GM21825 (cell line): ENCODE measurements around the gene SLC47A2.
"Not testable (repeated sequence)": the region's sequence is repeated elsewhere in the genome, so short reads cannot be mapped to it uniquely, and the experiment has no call there.

Experiments
- ATAC-seq: cut with Tn5 transposase; IDR thresholded peaks from one replicate; pipeline ENCODE4 v1.9.1; 2021; ENCODE audit warnings: mild to moderate bottlenecking, moderate library complexity; ENCODE audit not compliant: unreplicated experiment

SLC47A2 gene, protein sequence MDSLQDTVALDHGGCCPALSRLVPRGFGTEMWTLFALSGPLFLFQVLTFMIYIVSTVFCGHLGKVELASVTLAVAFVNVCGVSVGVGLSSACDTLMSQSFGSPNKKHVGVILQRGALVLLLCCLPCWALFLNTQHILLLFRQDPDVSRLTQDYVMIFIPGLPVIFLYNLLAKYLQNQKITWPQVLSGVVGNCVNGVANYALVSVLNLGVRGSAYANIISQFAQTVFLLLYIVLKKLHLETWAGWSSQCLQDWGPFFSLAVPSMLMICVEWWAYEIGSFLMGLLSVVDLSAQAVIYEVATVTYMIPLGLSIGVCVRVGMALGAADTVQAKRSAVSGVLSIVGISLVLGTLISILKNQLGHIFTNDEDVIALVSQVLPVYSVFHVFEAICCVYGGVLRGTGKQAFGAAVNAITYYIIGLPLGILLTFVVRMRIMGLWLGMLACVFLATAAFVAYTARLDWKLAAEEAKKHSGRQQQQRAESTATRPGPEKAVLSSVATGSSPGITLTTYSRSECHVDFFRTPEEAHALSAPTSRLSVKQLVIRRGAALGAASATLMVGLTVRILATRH

DNA sequence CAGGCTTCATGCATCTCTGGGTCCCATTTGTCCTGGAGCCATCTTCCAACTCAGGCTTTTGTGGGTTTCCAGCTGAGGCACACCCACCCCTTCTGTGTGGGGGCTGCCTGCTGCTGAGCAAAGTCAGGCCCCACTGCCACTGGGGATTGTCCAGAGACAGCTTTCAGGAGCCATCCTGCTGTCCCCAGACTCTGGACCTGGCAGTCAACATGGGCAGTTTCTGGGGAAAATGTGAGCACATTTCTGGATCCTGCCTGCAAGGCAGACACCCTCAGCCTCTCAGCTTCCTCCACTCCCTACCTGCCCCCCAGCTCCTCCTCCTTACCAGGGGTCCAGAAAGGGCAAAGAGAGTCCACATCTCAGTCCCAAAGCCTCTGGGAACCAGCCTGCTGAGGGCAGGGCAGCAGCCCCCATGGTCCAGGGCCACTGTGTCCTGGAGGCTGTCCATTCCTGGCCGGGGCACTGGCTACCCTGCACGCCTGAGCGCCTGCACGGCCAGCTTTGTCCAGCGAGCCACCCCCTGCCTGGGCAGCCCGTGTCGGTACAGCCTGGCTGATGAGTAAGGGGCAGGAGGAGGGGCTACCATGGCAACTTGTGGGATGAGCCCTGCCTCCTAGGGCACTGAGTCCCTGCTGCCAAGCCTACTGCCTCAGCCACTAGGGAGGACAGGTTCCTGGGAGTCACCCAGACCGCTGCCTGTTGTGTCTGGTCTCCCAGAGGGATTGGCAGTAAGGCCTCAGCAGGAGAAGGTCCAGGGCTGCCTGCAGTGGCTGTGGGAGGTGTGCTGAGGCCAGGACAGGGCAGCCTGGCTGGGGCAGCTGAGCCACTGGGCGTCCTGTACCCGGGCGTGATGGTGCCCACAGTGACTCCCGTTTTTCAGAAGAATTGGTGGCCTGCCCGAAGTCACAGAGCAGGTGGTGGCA is at the start of gene SLC47A2:
SLC47A2 (minus strand) TSS at position 477 of the 923 bp plus-strand sequence; CDS start at position 448, 29 bp downstream.
- ATAC-seq: no peak

DNA sequence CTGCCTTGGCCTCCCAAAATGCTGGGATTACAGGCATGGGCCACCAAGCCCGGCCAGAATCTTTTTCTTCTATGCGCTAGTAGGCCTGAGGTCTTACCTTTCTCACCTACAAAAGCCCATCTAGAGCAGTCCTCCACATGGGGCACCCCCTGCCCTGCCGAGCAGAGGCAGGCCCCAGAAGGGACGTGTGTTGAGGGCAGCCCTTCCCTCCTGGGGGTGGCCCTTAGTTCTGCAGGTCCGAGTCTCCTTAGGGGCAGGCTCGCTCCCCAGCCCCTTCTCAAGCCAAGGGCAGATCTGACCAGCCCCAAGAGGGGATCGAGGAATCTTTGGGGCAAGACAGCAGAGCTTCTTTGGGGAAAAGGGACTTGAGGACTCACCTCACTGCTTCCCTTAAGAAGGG is 49.6 kb upstream of the SLC47A2 start:
- ATAC-seq: no peak

DNA sequence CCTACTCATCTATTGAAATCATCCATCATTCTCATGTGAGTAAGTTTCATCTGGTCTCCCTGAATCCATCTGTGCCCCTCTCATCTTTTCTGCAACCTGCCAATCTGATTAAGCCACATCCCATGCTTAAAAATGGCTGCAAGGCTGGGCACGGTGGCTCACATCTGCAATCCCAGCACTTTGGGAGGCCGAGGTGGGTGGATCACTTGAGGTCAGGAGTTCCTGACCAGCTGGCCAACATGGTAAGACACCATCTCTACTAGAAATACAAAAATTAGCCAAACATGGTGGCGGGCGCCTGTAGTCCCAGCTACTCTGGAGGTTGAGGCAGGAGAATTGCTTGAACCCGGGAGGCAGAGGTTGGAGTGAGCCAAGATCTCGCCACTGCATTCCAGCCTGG is 47.6 kb upstream of the SLC47A2 start:
- not testable (repeated sequence) for ATAC-seq

DNA sequence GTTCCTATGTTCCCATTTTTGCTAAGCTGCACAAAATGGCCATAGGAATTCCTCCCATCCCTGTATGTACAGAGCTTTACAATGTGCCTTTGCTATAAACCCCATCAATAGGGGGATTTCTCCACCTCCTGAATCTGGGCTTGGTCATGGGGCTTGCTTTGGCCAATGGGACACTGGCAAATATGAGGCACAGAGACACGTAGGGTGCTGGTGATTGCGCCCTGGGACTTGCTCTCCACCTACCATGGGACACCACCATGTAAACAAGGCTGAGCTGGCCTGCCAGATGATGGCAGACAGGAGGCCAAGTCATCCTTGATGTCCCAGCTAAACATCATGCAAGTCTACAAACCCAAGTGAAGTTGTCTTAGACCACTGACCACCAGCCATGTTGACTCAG is 47.0 kb upstream of the SLC47A2 start:
- no peak for ATAC-seq

DNA sequence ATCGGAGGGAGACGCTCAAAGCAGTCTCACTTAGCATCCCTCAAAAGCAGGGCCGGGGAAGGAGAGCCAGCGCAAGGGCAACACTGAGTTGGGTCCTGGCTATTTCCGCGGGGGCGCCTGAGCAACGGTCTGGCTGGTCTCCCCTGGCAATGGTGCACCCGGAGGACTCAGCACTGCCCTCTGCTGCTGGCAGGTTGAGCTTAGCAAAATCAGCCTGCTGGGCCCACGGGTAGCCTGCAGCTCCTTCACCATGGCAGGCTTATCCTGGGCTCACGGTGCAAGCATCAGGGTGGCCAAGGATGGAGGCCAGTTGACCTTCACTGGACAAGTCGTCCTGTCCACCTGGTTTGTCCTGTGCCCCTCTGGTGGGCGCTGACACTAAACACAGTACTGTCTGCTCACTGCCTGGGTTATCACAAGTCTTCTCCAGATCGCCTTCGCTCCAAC is 46.2 kb upstream of the SLC47A2 start:
- ATAC-seq: no peak

DNA sequence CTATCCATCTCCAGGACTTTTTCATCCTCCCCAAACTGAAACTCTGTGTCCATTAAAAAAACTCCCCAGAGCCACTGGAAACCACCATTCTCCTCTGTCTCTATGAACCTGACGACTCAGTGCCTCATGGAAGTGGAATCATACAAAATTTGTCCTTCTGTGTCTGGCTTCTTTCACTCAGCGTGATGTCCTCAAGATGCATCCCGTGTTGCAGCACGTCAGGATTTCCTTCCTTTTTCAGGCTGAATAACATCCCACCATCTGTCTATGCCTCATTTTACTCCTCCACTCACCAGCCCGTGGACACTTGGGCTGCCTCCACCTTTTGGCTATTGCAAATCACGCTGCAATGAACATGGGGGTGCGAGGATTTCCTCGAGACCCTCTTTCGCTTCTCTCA is 44.4 kb upstream of the SLC47A2 start:
- no peak for ATAC-seq

GRCh38 chr17:19759568-19760549 is 43.5 kb upstream of the SLC47A2 start:
- ATAC-seq: no peak

GRCh38 chr17:19757536-19758180 is 41.3 kb upstream of the SLC47A2 start:
- no peak for ATAC-seq

- no peak for ATAC-seq
These were observed 40.2 kb upstream of the SLC47A2 start for GRCh38 chr17:19756546-19756945.

DNA sequence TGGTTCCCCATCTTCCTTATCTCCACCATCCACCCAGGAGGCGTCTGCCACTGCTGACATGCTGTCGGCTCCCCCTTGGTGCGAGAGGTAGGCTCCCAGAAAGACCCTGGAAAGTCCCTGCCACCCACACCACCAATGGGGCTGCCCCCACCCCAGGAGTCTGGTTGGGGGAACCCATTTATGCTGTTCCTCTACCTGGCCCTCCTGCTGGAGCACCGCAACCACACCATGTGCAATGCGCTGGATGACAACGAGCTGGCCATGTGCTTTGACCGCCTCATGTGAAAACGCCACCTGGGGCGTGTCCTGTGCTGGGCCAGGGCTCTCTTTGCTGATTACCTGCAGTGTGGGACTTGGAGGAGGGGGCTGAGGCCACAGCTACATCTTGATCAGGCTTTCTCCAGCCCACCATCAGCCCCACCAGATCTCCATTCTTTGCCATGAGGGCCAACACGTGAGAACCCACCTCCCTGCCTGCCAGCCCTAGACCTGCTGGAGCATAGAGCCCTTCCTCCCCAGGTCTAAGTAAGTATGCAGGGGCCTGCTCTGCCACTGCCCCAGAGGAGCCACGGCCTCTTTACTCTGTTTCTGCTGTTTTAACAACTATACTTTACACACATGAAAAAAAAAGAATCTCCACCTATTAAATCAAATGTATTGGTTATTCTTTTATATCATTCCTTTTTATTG is 39.6 kb upstream of the SLC47A2 start:
- no peak for ATAC-seq

- ATAC-seq: no peak
These were observed 39.0 kb upstream of the SLC47A2 start for GRCh38 chr17:19755392-19755791.

GRCh38 chr17:19753661-19754463 is 37.5 kb upstream of the SLC47A2 start:
- no peak for ATAC-seq

- no peak for ATAC-seq
These were observed 36.7 kb upstream of the SLC47A2 start for GRCh38 chr17:19753051-19753509.

- no peak for ATAC-seq
These were observed 36.0 kb upstream of the SLC47A2 start for GRCh38 chr17:19752216-19753050.

DNA sequence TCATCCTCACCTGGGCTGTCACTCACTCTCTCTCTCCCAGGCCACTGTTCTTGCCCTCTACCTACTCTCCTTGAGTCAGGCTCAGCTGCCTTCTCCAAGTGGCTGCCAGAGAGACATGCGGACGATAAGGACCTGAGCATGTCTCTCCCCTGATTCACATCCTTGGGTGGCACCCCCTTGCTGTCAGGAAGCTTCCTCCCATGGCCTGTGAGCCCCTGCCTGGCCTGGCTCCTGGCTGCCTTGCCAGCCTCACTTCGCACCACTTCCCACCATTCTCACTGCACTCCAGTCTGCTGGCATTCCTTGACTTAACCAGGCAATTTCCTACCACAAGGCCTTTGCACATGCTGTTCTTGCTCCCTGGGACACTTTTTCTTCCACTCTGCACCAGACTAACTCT is 34.5 kb upstream of the SLC47A2 start:
- no peak for ATAC-seq

DNA sequence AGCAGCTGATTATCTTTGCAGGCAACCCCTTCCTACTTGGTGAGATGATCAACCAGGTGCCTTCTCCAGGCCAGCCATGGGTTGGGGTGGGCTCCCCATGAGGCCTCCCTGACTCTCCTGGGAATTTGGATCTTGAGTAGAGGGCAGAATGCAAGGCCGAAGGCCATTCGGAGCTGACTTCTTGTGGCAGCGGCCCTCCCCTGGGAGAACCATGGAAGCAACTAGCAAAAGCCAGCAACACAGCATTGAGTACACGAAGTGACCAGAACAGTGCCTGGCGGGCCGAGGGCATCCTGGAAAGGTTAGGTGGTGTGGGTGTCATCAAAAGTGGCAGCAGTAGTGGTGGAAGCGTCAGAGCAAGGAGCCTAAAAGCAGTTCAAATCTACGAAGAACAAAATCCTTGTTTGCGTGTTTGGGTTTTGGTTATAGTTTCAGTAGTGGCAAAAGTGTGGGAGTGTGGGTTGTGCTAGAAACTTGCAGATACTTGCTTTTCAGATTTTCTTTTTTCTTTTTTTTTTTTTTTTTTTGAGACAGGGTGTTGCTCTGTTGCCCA is 33.7 kb upstream of the SLC47A2 start:
- no peak for ATAC-seq

- no peak for ATAC-seq
These were observed 32.4 kb upstream of the SLC47A2 start for GRCh38 chr17:19748807-19749193.
